Psoas muscle (tissue), 8 donors: ENCODE results near the gene EFCC1. TPM values are rescaled to one million over a fixed set of nuclear protein-coding genes. Genes with fewer than 3 reads are reported as not detected.
A peak's percentile ranks its signal among the peaks of the same experiment; 100 is the strongest.

Experiments
- ATAC-seq, 4 donors: fragments of 200-7000 bp; cut with Tn5 transposase; one replicate each; pipeline ENCODE4 v1.9.1; 2020; ENCODE audit warnings: moderate library complexity in 3 of 4, mild to moderate bottlenecking in 2 of 4
- DNase-seq, 2 donors: peaks; one replicate each; pipeline ENCODE4 v3.0.0-alpha.2; 2020
- H3K27ac ChIP-seq: fragments of 200-600 bp; one replicate; pipeline ENCODE4 v1.8.0; 2022
- H3K27me3 ChIP-seq, 3 donors: fragments of 200-600 bp in 1 of 3; one replicate each; pipeline versions ENCODE4 v1.6.1 to v1.8.0; 2013 to 2022; ENCODE audit warnings: low read length in 2 of 3, mild to moderate bottlenecking in 2 of 3, moderate library complexity in 1 of 3; ENCODE audit not compliant: insufficient read depth in 3 of 3
- H3K36me3 ChIP-seq, 2 donors: fragments of 200-600 bp in 1 of 2; one replicate each; pipeline versions ENCODE4 v1.6.1 to v1.8.0; 2013 to 2022; ENCODE audit warnings: low read depth in 1 of 2, mild to moderate bottlenecking in 1 of 2, moderate library complexity in 1 of 2; ENCODE audit not compliant: insufficient read depth in 1 of 2
- H3K4me1 ChIP-seq: fragments of 200-600 bp; one replicate; pipeline ENCODE4 v1.8.0; 2022
- H3K4me3 ChIP-seq: fragments of 200-600 bp; one replicate; pipeline ENCODE4 v1.8.0; 2022; ENCODE audit warnings: mild to moderate bottlenecking
- H3K9me3 ChIP-seq: fragments of 200-600 bp; one replicate; pipeline ENCODE4 v1.8.0; 2022
- CTCF ChIP-seq: fragments of 200-600 bp; IDR thresholded peaks from one replicate; pipeline ENCODE4 v1.8.0; 2022; ENCODE audit warnings: antibody characterized with exemption
- WGBS, 3 donors: extraction: QIAGEN DNeasy Blood & Tissue Kit; methylation state at CpG; one replicate each; pipeline versions ENCODE4 v1.1.6 to v1.1.7; 2013; 5-methylcytosine and 5-hydroxymethylcytosine counted together
- intact Hi-C, 2 donors: fragments of 100-400 bp; cut with DNase I; formaldehyde crosslinking; loops; one replicate each; pipeline versions ENCODE4 v1.11.0 to v1.14.2; 2022
- polyA plus RNA-seq, 3 donors: library from polyadenylated mRNA; stranded (reverse); fragments of 200-250 nt; gene quantifications; one replicate each; pipeline ENCODE4 v1.2.3, GENCODE V29; 2013
- total RNA-seq, 4 donors: library from RNA; stranded (reverse); fragmentation: NEBNext Ultra II Directional in 2 of 4; extraction: Animal tissue kit (Norgen Biotek cat#: 25700) in 2 of 4; gene quantifications; one replicate each; pipeline versions ENCODE4 v1.2.1 to v1.2.4, GENCODE V29; 2021 to 2023
- donor health status: healthy with polysubstance abuse.
- donor health status: DM: no; HTN: no; CAD: no; lungs with moderate emphysema.
- donor health status: Bipolar disorder and iron deficiency.
- donor health status: healthy.
- donor health status: DM: yes; HTN: yes; CAD: no.
- donor health status: DM: no; HTN: no; CAD: no.
- donor health status: DM: no; HTN: no; CAD: no.
- donor health status: DM: yes; HTN: yes; CAD: no.

EFCC1 gene
- total and polyA plus RNA-seq, 7 donors = 0.11 to 1.5 (median 0.48) TPM

- 88 to 93% (median 89%) methylated on average over 15 of the region's 15 CpGs for WGBS, 3 donors
- Histone ChIP-seq H3K27me3 (peaks cover 0 to 25% (median 0%) of the 10 kb centered on the region in 3 donors), H3K9me3 (no peaks in the 10 kb centered on the region), H3K36me3 (no peaks in the 10 kb centered on the region), H3K27ac (no peak overlapping the region), H3K4me3 (no peak overlapping the region), H3K4me1 (no peaks in the 10 kb centered on the region)
- intact Hi-C loops = no loop called here
- TF ChIP-seq CTCF = no peak
- no peak for ATAC-seq
- no peak for DNase-seq
Observed at GRCh38 chr3:129040579-129041300, 39.6 kb downstream of the EFCC1 start.

- DNase-seq = peak; percentile 57 to 64
- WGBS, 3 donors = 1 to 4% (median 4%) methylated on average over 30 to 43 of the region's 43 CpGs
- Histone ChIP-seq H3K4me1 (no peaks in the 10 kb centered on the region), H3K27me3 (peaks cover 0 to 28% (median 0%) of the 10 kb centered on the region in 3 donors), H3K4me3 (peak overlapping the region; percentile 54), H3K27ac (no peak overlapping the region), H3K36me3 (no peaks in the 10 kb centered on the region), H3K9me3 (peaks cover 4% of the 10 kb centered on the region)
- intact Hi-C loops = no loop called here
- ATAC-seq = peak; percentile 34 to 73 (median 41)
- no peak for TF ChIP-seq CTCF
Observed at GRCh38 chr3:129045675-129046036, 44.6 kb downstream of the EFCC1 start.

GRCh38 chr3:129046037-129046731 is 45.1 kb downstream of the EFCC1 start:
- DNase-seq = peak in 1 of 2 donors; percentile 13
- Histone ChIP-seq H3K27ac (no peak overlapping the region), H3K4me1 (no peaks in the 10 kb centered on the region), H3K27me3 (peaks cover 0 to 28% (median 0%) of the 10 kb centered on the region in 3 donors), H3K4me3 (peak overlapping the region; percentile 54), H3K36me3 (no peaks in the 10 kb centered on the region), H3K9me3 (peaks cover 4% of the 10 kb centered on the region)
- ATAC-seq = peak in 3 of 4 donors; percentile 24 to 30 (median 25)
- no peak for TF ChIP-seq CTCF
- 23 to 28% (median 26%) methylated on average over 58 to 67 of the region's 67 CpGs for WGBS, 3 donors
- intact Hi-C loops = no loop called here

GRCh38 chr3:129046732-129047552 is 45.8 kb downstream of the EFCC1 start:
- H3K27ac ChIP-seq = no peak overlapping the region
- TF ChIP-seq CTCF = no peak
- peak in 1 of 2 donors; percentile 10 for DNase-seq
- WGBS, 3 donors = 83 to 86% (median 84%) methylated on average over 42 to 46 of the region's 46 CpGs
- H3K4me1 ChIP-seq = no peaks in the 10 kb centered on the region
- intact Hi-C loops = no loop called here
- no peak overlapping the region for H3K4me3 ChIP-seq
- no peaks in the 10 kb centered on the region for H3K36me3 ChIP-seq
- H3K9me3 ChIP-seq = peaks cover 4% of the 10 kb centered on the region
- peaks cover 0 to 28% (median 0%) of the 10 kb centered on the region in 3 donors for H3K27me3 ChIP-seq
- peak in 1 of 4 donors; percentile 15 for ATAC-seq
